Myocyte (in vitro differentiated cells): ENCODE data around the gene PRR29. TPM values are rescaled to one million over a fixed set of nuclear protein-coding genes. Genes with fewer than 3 reads are reported as not detected.
"Not testable (repeated sequence)": the region's sequence is repeated elsewhere in the genome, so short reads cannot be mapped to it uniquely, and the experiment has no call there.

Experiments used
- DNase-seq: peaks from one replicate; pipeline ENCODE4 v3.0.0-alpha.2; 2012; ENCODE audit warnings: low read depth
- total RNA-seq: library from RNA; depleted of rRNA; stranded (reverse); fragments of >200 nt; gene quantifications from 2 replicates; pipeline ENCODE4 v1.2.3, GENCODE V29; 2014

The PRR29 gene
- total RNA-seq, 1 donor from 2014 or later: 0.08 TPM

DNA sequence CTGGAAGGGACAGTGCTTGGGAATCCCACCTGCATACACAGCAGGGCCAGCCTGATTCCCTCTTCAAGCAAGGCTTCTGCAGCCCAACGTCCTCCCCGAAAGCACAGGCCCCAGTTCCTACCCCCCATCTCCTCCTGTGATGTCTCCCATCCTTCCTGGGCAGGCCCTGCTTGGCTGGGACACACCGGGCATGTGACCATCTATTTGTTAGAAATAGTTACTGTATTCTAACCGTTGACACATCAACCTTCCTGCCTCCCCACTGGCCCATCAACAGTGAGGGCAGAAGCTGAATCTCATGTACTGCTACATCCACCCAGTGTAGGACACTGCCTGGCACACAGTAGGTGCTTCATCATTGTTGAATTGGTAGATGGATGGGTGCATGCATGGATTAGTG, 10.7 kb downstream of the PRR29 start:
- no peak for DNase-seq

DNA sequence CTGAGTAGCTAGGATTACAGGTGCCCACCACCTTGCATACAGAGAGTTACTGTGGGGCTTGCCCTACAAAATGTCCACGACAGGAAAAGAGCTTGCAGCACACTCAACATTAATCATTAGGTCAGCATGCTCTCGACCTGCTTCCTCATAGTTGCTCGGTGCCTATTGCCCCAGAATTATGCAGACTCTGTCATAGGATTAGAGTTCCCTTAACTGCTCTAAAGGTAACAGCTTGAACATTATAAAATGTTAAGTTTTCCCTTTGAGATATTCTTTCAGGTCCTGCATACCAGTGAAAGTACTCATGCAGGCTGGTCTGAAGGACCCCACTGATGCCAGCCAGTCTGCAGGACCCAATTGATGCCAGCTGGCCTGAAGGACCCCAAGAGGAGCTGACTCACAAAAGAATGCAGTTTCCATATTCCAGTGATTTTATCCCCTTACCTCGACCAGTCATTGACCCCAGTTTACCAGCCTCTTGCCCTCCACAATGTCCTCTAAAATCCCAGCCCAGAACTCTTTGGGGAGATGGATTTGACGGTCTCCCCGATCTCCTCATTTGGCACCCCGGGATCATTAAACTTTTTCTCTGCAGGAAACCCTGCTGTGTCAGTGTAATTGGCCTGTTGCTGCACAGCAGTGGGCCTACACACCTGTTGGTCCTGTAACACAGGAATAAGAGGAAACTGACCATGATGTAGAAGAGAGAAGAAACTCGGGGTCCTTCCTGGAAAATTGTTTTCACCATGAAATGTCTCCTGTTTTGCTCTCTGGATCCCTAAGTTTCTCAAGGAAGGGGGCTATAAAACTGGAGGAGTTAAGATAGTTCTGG, 11.6 kb downstream of the PRR29 start:
- DNase-seq: no peak

DNA sequence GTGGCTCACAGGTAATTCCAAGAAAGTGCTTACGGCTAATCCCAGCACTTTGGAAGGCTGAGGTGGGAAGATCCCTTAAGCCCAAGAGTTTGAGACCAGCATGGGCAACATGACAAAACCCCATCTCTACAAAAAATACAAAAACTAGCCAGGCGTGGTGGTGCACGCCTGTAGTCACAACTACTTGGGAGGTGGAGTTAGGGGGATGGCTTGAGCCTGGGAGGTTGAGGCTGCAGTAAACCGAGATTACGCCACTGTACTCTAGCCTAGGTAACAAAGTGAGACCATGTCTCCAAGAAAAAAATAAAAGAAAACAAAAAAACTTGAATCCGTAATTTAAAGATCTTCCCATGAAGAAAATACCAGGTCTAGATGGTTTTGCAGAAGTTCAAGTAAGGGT, 17.3 kb downstream of the PRR29 start:
- DNase-seq: no peak

DNA sequence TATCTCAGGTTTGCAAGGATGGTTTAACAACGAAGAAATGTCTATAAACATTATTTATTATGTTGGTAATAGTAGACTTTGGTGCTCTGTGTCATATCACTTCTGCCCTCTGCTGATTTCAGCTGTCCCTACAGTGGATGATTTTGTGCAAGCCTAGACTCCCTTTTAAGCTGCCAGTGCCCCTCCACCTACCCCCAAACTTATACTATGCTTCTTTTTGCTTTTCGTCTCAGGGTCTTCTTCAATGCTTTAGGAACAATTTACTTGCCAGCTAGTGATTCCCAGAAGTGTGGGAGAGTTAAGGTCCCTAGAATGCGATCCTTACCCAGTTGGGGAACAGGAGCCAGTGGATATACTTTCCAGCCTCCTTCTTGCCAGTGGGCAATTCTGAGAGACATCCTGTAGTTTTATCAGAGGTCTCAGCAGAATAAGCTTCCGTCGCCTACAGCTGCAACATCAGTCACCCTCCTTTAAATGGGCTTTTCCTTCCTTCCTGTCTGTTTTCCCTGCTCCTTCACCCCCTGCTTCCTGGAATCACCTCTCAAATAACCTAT, 18.2 kb downstream of the PRR29 start:
- DNase-seq: no peak

DNA sequence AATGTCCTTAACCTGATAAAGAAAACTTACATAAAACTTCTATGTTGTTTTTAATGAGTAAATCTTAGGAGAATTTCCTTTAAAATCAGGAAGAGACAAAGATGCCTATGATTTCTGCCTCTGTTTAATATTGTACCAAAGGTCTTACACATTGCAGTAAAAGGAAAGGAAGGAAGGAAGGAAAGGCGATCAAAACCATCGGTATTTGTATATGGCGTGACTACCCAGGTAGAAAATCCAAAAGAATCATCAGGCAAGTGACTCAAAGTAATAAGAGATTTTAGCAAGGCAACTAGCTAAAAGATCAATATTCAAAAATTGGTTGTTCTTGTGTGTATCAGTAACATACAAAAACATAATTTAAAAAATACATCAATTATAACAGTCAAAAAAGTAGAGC, 18.8 kb downstream of the PRR29 start:
- no peak for DNase-seq

GRCh38 chr17:64017381-64017980, 19.3 kb downstream of the PRR29 start:
- DNase-seq: no peak

DNA sequence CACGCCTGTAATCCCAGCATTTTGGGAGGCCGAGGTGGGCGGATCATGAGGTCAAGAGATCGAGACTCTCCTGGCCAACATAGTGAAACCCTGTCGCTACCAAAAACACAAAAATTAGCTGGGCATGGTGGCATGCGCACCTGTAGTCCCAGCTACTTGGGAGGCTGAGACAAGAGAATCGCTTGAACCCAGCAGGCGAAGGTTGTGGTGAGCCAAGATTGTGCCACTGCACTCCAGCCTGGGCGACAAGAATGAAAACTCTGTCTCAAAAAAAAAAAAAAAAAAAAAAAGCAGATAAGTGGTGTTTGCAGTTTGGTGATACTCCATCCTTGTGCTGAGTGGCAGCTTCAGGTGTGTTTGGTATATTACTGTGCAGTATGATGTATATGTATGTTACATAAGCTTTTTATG, 21.4 kb downstream of the PRR29 start:
- DNase-seq: not testable (repeated sequence)

GRCh38 chr17:64020056-64020766, 22.1 kb downstream of the PRR29 start, which contains the start of gene ICAM2:
Gene ICAM2 (minus strand): TSS chr17:64020633. CDS start chr17:64006691, 13,942 bp downstream.
- DNase-seq: peak; percentile 22

DNA sequence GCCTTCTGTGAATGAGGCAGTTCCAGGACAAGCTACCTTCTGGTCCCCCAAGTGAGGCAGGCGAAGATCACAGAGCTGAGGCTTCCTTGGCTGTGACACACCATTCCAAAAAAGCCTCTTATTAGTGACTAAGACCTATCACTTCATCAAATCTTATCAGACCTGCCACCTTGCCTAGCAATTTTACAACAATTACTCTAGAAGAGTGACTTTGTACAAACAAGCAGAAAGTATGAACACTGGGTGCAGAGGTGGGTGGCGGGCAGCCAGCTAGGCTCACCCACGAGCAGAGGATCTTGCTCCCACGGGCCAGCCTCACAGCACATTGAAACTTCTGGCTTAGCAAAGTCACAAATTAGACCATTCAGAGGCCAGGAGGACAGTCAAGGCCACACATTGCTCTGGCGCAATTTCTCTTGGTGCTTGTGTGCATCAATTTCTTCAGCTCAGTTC, 24.5 kb downstream of the PRR29 start:
- DNase-seq: no peak

- DNase-seq: no peak
These were observed 26.1 kb downstream of the PRR29 start for GRCh38 chr17:64024215-64024654.

DNA sequence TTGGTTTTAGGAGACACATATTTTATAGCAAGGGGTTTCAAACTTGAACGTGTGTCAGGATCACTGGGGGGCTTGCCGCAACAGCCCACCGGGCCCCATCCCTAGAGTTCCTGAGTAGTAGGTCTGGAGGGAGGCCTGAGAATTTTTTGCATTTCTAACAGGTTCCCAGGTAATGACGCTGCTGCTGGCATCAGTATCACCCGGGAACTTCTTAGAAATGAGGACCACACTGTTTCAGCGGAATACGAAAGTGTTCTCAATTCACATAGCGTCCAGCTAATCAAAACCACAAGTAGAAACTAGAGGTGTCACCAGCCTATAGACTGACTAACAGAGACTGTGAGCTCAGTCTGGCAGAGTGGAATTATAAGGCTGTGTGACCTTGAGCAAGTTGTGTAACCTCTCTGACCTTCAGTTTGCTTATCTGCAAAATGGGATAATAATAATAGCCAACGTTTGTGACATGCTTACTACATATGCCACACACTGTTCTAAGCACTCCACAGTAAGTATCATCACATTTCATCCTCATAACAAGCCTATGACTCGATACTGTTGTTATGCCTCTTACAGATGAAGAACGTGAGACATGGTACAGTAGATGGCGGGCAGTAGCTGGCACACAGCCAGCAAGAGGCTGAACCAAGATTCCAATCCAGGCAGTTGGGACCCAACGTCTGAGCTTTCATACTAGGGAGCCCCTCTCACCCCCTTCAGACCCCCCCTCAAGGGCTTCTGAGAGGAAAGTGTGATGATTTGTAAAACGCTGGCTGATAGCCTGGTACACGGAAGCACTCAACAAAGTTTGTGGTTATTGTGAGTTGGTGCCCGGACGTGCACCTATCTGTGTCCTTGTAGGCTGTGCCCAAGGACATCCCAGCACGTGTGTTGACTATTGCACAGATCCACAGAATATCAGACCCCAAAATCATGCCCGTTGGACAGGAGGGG, 26.9 kb downstream of the PRR29 start:
- no peak for DNase-seq

GRCh38 chr17:64025732-64026294, 27.7 kb downstream of the PRR29 start:
- DNase-seq: peak; percentile 79

- peak; percentile 76 for DNase-seq
These were observed 30.8 kb downstream of the PRR29 start for GRCh38 chr17:64028874-64029464.

DNA sequence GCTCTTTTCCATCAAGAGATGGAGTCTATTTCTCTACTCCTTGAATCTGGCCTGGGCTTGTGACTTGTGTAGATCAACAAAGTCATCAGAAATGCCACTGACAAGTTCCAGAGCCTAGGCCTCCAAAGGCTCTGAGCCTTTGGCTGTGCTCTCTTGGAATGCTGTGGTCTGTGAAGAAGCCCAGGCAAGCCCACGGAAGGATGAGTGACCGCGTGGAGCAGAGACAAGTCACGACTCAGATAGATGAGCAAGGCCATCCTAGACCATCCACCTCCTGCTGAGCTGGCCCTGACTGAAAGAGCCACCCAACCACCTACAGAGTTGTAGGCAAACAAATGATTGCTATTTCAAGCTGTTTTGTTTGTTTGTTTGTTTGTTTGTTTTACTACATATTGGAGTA, 33.9 kb downstream of the PRR29 start:
- DNase-seq: peak; percentile 43

DNA sequence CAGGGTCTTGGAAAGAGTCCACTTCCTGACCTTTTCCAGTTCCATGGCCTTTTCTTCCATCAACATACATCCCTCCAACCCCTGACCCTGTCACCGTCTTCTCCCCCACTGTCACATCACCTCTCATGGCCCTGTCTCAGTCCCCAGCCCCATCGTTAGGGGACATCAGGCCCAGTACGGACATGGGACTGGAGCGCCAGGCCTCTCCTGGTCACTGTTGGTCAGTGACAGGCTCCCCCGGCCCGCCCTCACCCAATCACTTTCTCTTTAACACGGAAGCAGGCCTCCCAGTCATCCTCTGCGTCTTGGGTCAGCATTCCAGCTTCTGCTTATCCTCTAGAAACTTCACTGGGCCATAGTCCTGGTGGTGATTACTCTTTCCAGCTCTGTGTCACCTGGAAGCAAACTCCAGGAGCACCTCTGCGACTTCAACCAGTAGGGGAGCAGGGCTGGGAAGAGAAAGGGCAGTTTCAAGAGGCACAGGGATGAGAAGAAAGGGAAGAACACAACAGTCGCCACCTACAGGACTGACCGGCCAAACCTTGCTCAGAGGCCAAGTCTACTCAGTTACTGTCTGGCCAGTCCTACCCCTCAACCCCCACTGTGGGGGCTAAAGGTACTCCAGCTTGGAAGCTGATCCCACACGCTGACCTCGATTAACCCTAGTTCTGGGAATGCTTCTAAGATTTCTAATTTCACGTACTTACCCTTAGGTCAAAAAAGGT, 38.2 kb downstream of the PRR29 start:
- no peak for DNase-seq

DNA sequence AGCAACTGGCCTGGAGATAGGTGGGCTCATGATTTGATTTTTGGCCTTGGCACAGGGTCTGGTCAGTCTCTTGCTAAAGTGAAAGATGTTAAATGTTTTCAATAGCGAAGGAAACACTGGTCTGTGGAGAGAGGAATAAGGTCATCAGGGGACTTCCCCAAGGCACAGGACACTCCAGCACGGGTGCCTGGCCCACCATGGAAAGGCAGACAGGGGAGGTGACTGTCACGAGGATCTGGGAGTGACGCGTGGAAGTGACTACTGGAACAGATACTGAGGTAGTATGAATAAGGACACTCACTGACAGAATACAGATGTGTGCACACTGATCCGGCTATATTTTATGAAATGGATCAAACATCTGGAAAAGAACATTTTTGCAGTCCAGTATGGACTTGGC, 39.0 kb downstream of the PRR29 start:
- no peak for DNase-seq

GRCh38 chr17:64037802-64038201, 39.7 kb downstream of the PRR29 start:
- no peak for DNase-seq

DNA sequence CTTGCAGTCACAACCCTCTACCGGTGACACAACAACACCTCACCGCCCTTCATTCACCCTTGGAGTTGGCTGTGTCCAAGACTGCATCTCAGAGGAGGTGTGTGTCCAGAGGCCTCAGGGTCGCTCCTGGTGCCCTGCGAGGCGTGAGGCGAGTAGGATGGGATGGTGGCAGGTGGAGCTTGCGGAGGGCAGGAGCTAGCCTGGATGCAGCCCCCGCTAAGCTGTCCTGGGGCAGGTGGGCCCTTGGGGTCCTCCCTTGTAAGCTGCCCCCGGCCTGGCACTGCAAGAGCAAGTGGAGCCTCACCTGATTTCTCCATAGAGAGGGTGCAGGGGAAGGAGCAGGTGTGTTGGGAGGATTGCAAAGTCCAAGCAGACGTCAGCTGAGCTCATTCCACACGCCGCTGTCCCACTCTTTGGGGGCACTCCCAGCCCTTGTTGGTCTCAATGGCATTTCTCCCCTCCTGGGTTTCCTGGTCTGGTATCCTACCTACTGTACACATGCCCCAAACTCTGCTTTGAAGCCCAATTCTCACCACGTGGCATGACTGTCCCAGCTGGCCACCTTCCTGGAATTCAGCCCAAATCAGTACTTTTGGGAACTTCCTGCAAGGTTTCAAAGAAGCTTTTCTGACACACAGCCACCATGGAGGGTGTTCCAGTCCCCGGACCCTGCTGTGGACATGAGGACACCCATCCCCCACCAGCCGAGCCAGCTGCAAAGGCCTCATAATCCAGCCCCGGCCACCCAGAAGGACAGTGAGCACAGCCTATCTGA, 40.4 kb downstream of the PRR29 start:
- DNase-seq: no peak

DNA sequence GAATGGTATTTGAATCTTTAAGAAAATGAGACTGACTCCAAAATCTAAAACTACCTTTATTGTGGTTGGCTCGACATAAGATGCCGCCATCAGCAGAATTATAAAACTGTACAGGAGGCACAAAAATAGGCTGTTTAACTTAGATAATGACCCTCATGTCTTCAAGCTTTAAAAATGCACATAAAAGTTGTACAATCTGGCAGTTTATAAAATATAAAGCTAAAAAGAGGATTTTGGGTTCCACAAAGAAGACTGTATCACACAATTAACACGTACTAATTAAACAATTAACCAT, 40.9 kb downstream of the PRR29 start:
- DNase-seq: no peak
